Lower lobe of right lung (tissue), 2 donors: Measurements from ENCODE around the gene CAPN15. TPM values are rescaled to one million over a fixed set of nuclear protein-coding genes. Genes with fewer than 3 reads are reported as not detected.
A peak's percentile ranks its signal among the peaks of the same experiment; 100 is the strongest.
"Not testable (repeated sequence)": the region's sequence is repeated elsewhere in the genome, so short reads cannot be mapped to it uniquely, and the experiment has no call there.

ENCODE experiments used
- ATAC-seq, 2 donors: fragments of 200-7000 bp; cut with Tn5 transposase; one replicate each; pipeline ENCODE4 v1.9.1; 2020 to 2022; ENCODE audit warnings: mild to moderate bottlenecking in 2 of 2, moderate library complexity in 2 of 2
- DNase-seq: peaks from one replicate; pipeline ENCODE4 v3.0.0-alpha.2; 2020
- H3K27ac ChIP-seq: fragments of 200-600 bp; one replicate; pipeline ENCODE4 v1.8.0; 2022
- H3K27me3 ChIP-seq: fragments of 200-600 bp; one replicate; pipeline ENCODE4 v1.8.0; 2022; ENCODE audit warnings: low read depth
- H3K36me3 ChIP-seq: fragments of 200-600 bp; one replicate; pipeline ENCODE4 v1.8.0; 2022; ENCODE audit warnings: mild to moderate bottlenecking
- H3K4me1 ChIP-seq: fragments of 200-600 bp; one replicate; pipeline ENCODE4 v1.8.0; 2022
- H3K4me3 ChIP-seq: fragments of 200-600 bp; one replicate; pipeline ENCODE4 v1.8.0; 2022; ENCODE audit warnings: mild to moderate bottlenecking
- H3K9me3 ChIP-seq: fragments of 200-600 bp; one replicate; pipeline ENCODE4 v1.8.0; 2022
- CTCF ChIP-seq: fragments of 200-600 bp; IDR thresholded peaks from one replicate; pipeline ENCODE4 v1.8.0; 2022; ENCODE audit warnings: antibody characterized with exemption, mild to moderate bottlenecking
- intact Hi-C: fragments of 100-400 bp; cut with DNase I; formaldehyde crosslinking; loops from one replicate; pipeline ENCODE4 v1.11.0; 2022
- total RNA-seq: library from RNA; stranded (reverse); fragmentation: NEBNext Ultra II Directional; extraction: Animal tissue kit (Norgen Biotek cat#: 25700); gene quantifications from one replicate; pipeline ENCODE4 v1.2.1, GENCODE V29; 2021
- donor health status: DM: no; HTN: yes; CAD: no; lungs with severe emphysema.

CAPN15 gene
- total RNA-seq, 1 donor from 2014 or later, result 44.3 TPM

GRCh38 chr16:503150-504071, 24.1 kb upstream of the CAPN15 start:
- ATAC-seq (no peak), DNase-seq (no peak)
- Histone ChIP-seq H3K4me3 (no peak overlapping the region), H3K27ac (no peak overlapping the region), H3K27me3 (no peaks in the 10 kb centered on the region), H3K9me3 (no peaks in the 10 kb centered on the region), H3K4me1 (no peaks in the 10 kb centered on the region), H3K36me3 (peaks cover 35% of the 10 kb centered on the region)
- TF ChIP-seq CTCF, result no peak
- intact Hi-C loops, result no loop called here

- ATAC-seq (peak in 1 of 2 donors; percentile 24), DNase-seq (no peak)
- intact Hi-C loops, result no loop called here
- TF ChIP-seq CTCF, result no peak
- Histone ChIP-seq H3K27ac (no peak overlapping the region), H3K9me3 (no peaks in the 10 kb centered on the region), H3K36me3 (peaks cover 24% of the 10 kb centered on the region), H3K27me3 (no peaks in the 10 kb centered on the region), H3K4me3 (no peak overlapping the region), H3K4me1 (no peaks in the 10 kb centered on the region)
Measured at GRCh38 chr16:505479-506245, 21.9 kb upstream of the CAPN15 start.

- H3K27ac ChIP-seq, result no peak overlapping the region
- H3K4me3 ChIP-seq, result no peak overlapping the region
- peaks cover 25% of the 10 kb centered on the region for H3K36me3 ChIP-seq
- no peak for TF ChIP-seq CTCF
- no peak for DNase-seq
- ATAC-seq, result no peak
- intact Hi-C loops, result no loop called here
- H3K4me1 ChIP-seq, result no peaks in the 10 kb centered on the region
- H3K27me3 ChIP-seq, result no peaks in the 10 kb centered on the region
- no peaks in the 10 kb centered on the region for H3K9me3 ChIP-seq
Measured at GRCh38 chr16:506246-506546, 21.3 kb upstream of the CAPN15 start.

- H3K27ac ChIP-seq, intact Hi-C loops, H3K4me3 ChIP-seq, H3K4me1 ChIP-seq, DNase-seq, H3K9me3 ChIP-seq, ATAC-seq, H3K27me3 ChIP-seq: not testable (repeated sequence)
- H3K36me3 ChIP-seq, result peaks cover 25% of the 10 kb centered on the region
Measured at GRCh38 chr16:507527-507926, 20.0 kb upstream of the CAPN15 start.

- ATAC-seq (no peak), DNase-seq (no peak)
- Histone ChIP-seq H3K27me3 (no peaks in the 10 kb centered on the region), H3K36me3 (peaks cover 23% of the 10 kb centered on the region), H3K9me3 (no peaks in the 10 kb centered on the region), H3K4me1 (no peaks in the 10 kb centered on the region), H3K27ac (no peak overlapping the region), H3K4me3 (no peak overlapping the region)
- intact Hi-C loops, result no loop called here
- TF ChIP-seq CTCF, result no peak
Measured at GRCh38 chr16:507996-508395, 19.5 kb upstream of the CAPN15 start.
